ENCODE data around the gene NCAM1. TPM values are rescaled to one million over a fixed set of nuclear protein-coding genes. Genes with fewer than 3 reads are reported as not detected.

NCAM1 gene
- total RNA-seq, 4 donors from 2014 or later = 94.8 to 195 (median 150) TPM

- H3K4me3 ChIP-seq (replicated peaks in 1 of 3) = no peak overlapping the region
- H3K4me1 ChIP-seq = peaks cover 0 to 4% of the 10 kb centered on the region in 2 donors
- no peaks in the 10 kb centered on the region for H3K27me3 ChIP-seq
- H3K9me3 ChIP-seq = no peaks in the 10 kb centered on the region
- no peak for DNase-seq
- no peak overlapping the region for H3K27ac ChIP-seq
- H3K36me3 ChIP-seq = peaks cover 7 to 16% of the 10 kb centered on the region in 2 donors
- WGBS, 2 donors = 90% methylated on average over 5 of the region's 5 CpGs
- intact Hi-C loops (cut with DNase I) = no loop called here
- no peak for TF ChIP-seq CTCF (IDR thresholded peaks at IDR 0.05)
These were observed 308.4 kb downstream of the NCAM1 start for GRCh38 chr11:113269636-113270035.

GRCh38 chr11:113270080-113270479, 308.9 kb downstream of the NCAM1 start:
- peaks cover 7 to 16% of the 10 kb centered on the region in 2 donors for H3K36me3 ChIP-seq
- H3K4me1 ChIP-seq = peaks cover 0 to 4% of the 10 kb centered on the region in 2 donors
- H3K9me3 ChIP-seq = no peaks in the 10 kb centered on the region
- no peak overlapping the region for H3K27ac ChIP-seq
- intact Hi-C loops (cut with DNase I) = no loop called here
- TF ChIP-seq POLR2A (IDR thresholded peaks at IDR 0.05) = no peak
- no peak for TF ChIP-seq CTCF (IDR thresholded peaks at IDR 0.05)
- DNase-seq = no peak
- WGBS, 2 donors = 94 to 96% methylated on average over 13 of the region's 13 CpGs
- H3K4me3 ChIP-seq (replicated peaks in 1 of 3) = no peak overlapping the region
- H3K27me3 ChIP-seq = no peaks in the 10 kb centered on the region

GRCh38 chr11:113271551-113272245, 310.5 kb downstream of the NCAM1 start:
- Histone ChIP-seq H3K27me3 (no peaks in the 10 kb centered on the region), H3K4me1 (no peaks in the 10 kb centered on the region), H3K27ac (no peak overlapping the region), H3K9me3 (no peaks in the 10 kb centered on the region), H3K36me3 (peaks cover 7 to 16% of the 10 kb centered on the region in 2 donors), H3K4me3 (replicated peaks in 1 of 3) (no peak overlapping the region)
- TF ChIP-seq CTCF (IDR thresholded peaks at IDR 0.05) (no peak), POLR2A (IDR thresholded peaks at IDR 0.05) (no peak)
- no peak for DNase-seq
- WGBS, 2 donors = 97 to 99% methylated on average over 11 to 13 of the region's 14 CpGs
- intact Hi-C loops (cut with DNase I) = no loop called here

GRCh38 chr11:113272281-113272680, 311.1 kb downstream of the NCAM1 start:
- Histone ChIP-seq H3K27ac (no peak overlapping the region), H3K36me3 (peaks cover 7 to 16% of the 10 kb centered on the region in 2 donors), H3K27me3 (no peaks in the 10 kb centered on the region), H3K4me1 (no peaks in the 10 kb centered on the region), H3K9me3 (no peaks in the 10 kb centered on the region), H3K4me3 (replicated peaks in 1 of 3) (no peak overlapping the region)
- 69 to 79% methylated on average over 5 of the region's 5 CpGs for WGBS, 2 donors
- TF ChIP-seq POLR2A (IDR thresholded peaks at IDR 0.05) = no peak
- TF ChIP-seq CTCF (IDR thresholded peaks at IDR 0.05) = no peak
- intact Hi-C loops (cut with DNase I) = no loop called here
- DNase-seq = no peak

GRCh38 chr11:113272927-113273615, 311.9 kb downstream of the NCAM1 start:
- intact Hi-C loops (cut with DNase I) = no loop called here

More at GRCh38 chr11:113272927-113273615, 311.9 kb downstream of the NCAM1 start:
- H3K9me3 ChIP-seq = no peaks in the 10 kb centered on the region
- DNase-seq = no peak
- no peaks in the 10 kb centered on the region for H3K27me3 ChIP-seq
- H3K36me3 ChIP-seq = peaks cover 7 to 16% of the 10 kb centered on the region in 2 donors
- TF ChIP-seq CTCF (IDR thresholded peaks at IDR 0.05) (no peak), POLR2A (IDR thresholded peaks at IDR 0.05) (no peak)
- no peak overlapping the region for H3K4me3 ChIP-seq (replicated peaks in 1 of 3)
- H3K27ac ChIP-seq = no peak overlapping the region
- WGBS, 2 donors = 90 to 92% methylated on average over 18 to 19 of the region's 34 CpGs
- H3K4me1 ChIP-seq = no peaks in the 10 kb centered on the region

Measured in thyroid gland (tissue), 4 donors.